ENCODE data around the gene CRTC3.
"Not testable (repeated sequence)": the region's sequence is repeated elsewhere in the genome, so short reads cannot be mapped to it uniquely, and the experiment has no call there.

The CRTC3 gene

DNA sequence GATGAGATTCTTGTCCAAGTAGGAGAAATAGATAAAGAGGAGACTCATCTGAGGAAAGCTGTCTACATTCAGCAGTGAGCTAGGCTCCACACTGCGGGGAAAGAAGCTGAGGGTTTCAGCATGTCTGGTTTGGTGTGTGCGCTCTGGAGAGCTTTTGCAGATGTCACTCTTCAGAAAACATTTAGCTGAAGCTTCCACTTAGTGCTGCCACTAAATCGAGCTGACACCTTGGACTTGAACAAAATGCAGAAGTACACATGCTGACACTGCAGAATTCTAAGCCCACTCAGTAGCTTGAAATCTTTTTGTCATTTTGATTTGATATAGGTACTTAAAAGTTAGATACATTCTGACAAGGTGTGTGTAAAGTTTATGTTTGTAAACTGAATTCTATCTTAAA lies 32.3 kb upstream of the CRTC3 start:
- peak; percentile 22 for DNase-seq (ENCODE audit: low read depth)
- no peak overlapping the region for H3K4me3 ChIP-seq (ENCODE audit: low read depth, low read length)
- TF ChIP-seq MYC (IDR thresholded peaks at IDR 0.05; ENCODE audit: low read depth, low read length) (no peak), POLR2A (IDR thresholded peaks at IDR 0.05; ENCODE audit: extremely low read depth, insufficient read length) (no peak)
- TF ChIP-seq, protein P1, sequence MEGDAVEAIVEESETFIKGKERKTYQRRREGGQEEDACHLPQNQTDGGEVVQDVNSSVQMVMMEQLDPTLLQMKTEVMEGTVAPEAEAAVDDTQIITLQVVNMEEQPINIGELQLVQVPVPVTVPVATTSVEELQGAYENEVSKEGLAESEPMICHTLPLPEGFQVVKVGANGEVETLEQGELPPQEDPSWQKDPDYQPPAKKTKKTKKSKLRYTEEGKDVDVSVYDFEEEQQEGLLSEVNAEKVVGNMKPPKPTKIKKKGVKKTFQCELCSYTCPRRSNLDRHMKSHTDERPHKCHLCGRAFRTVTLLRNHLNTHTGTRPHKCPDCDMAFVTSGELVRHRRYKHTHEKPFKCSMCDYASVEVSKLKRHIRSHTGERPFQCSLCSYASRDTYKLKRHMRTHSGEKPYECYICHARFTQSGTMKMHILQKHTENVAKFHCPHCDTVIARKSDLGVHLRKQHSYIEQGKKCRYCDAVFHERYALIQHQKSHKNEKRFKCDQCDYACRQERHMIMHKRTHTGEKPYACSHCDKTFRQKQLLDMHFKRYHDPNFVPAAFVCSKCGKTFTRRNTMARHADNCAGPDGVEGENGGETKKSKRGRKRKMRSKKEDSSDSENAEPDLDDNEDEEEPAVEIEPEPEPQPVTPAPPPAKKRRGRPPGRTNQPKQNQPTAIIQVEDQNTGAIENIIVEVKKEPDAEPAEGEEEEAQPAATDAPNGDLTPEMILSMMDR (IDR thresholded peaks at IDR 0.05; ENCODE audit: low read depth, low read length) = no peak
- TF ChIP-seq, protein P2, sequence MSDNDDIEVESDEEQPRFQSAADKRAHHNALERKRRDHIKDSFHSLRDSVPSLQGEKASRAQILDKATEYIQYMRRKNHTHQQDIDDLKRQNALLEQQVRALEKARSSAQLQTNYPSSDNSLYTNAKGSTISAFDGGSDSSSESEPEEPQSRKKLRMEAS (IDR thresholded peaks at IDR 0.05; ENCODE audit: low read depth, low read length) = no peak

DNA sequence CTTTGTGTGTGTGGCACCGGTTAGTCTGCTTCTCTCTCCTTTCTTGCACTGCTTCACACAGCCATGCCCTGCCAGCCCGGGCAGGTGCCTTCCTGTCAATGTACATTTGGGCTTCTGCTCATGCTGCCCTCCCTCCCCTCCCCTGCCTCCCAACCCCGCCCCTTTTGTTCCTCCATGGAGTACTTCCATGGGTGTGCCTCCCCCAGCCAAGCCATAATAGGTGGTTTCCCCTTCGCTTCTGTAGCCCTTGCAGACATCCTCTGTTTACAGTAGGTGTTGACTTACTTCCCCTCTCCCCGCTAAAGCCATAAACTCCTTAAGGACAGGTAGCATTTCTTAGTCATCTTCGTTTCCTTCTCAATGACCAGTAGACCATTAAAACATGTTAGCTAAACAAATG lies 31.8 kb upstream of the CRTC3 start:
- no peak for DNase-seq (ENCODE audit: low read depth)
- TF ChIP-seq, protein P1 (IDR thresholded peaks at IDR 0.05; ENCODE audit: low read depth, low read length) = no peak
- TF ChIP-seq POLR2A (IDR thresholded peaks at IDR 0.05; ENCODE audit: extremely low read depth, insufficient read length) (no peak), MYC (IDR thresholded peaks at IDR 0.05; ENCODE audit: low read depth, low read length) (no peak)
- TF ChIP-seq, protein P2 (IDR thresholded peaks at IDR 0.05; ENCODE audit: low read depth, low read length) = no peak

DNA sequence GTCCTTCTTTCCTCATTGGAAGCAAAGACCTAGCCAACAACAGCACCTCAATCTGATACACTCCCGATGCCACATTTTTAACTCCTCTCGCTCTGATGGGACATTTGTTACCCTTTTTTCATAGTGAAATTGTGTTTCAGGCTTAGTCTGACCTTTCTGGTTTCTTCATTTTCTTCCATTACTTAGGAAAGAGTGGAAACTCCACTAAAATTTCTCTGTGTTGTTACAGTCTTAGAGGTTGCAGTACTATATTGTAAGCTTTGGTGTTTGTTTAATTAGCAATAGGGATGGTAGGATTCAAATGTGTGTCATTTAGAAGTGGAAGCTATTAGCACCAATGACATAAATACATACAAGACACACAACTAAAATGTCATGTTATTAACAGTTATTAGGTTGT lies 29.6 kb upstream of the CRTC3 start:
- TF ChIP-seq, protein P1 (IDR thresholded peaks at IDR 0.05; ENCODE audit: low read depth, low read length) = no peak
- no peak for TF ChIP-seq MYC (IDR thresholded peaks at IDR 0.05; ENCODE audit: low read depth, low read length)
- TF ChIP-seq POLR2A (IDR thresholded peaks at IDR 0.05; ENCODE audit: extremely low read depth, insufficient read length) = no peak
- TF ChIP-seq, protein P2 (IDR thresholded peaks at IDR 0.05; ENCODE audit: low read depth, low read length) = no peak
- no peak for DNase-seq (ENCODE audit: low read depth)

More for the DNA sequence above, 31.8 kb upstream of the CRTC3 start:
- H3K4me3 ChIP-seq (ENCODE audit: low read depth, low read length) = no peak overlapping the region

DNA sequence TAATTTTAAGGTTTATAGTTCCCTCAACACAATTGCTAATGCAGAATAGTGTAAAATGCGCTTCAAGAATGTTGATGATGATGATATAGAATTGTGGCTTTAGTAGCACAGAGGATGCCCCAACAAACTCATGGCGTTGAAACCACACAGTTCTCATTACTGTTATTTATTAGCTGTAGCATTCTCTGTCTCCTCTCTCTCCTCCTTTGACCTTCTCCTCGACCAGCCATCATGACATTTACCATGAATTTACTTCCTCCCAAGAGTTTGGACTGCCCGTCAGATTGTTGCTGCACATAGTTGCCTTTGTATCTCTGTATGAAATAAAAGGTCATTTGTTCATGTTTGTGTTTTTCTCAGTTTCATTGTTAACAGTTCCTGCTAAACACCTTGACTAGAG lies 27.8 kb upstream of the CRTC3 start:
- no peak for DNase-seq (ENCODE audit: low read depth)
- H3K4me3 ChIP-seq (ENCODE audit: low read depth, low read length) = no peak overlapping the region
- TF ChIP-seq POLR2A (IDR thresholded peaks at IDR 0.05; ENCODE audit: extremely low read depth, insufficient read length) (no peak), MYC (IDR thresholded peaks at IDR 0.05; ENCODE audit: low read depth, low read length) (no peak)
- TF ChIP-seq, protein P1 (IDR thresholded peaks at IDR 0.05; ENCODE audit: low read depth, low read length) = no peak
- TF ChIP-seq, protein P2 (IDR thresholded peaks at IDR 0.05; ENCODE audit: low read depth, low read length) = no peak

More for the DNA sequence above, 29.6 kb upstream of the CRTC3 start:
- no peak overlapping the region for H3K4me3 ChIP-seq (ENCODE audit: low read depth, low read length)

DNA sequence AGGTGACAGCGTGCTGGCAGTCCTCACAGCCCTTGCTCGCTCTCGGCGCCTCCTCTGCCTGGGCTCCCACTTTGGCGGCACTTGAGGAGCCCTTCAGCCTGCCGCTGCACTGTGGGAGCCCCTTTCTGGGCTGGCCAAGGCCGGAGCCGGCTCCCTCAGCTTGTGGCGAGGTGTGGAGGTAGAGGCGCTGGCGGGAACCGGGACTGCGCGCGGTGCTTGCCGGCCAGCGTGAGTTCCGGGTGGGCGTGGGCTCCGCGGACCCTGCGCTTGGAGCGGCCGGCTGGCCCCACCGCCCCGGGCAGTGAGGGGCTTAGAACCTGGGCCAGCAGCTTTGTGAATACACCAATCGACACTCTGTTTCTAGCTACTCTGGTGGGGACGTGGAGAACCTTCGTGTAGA lies 18.9 kb upstream of the CRTC3 start:
- H3K4me3 ChIP-seq (ENCODE audit: low read depth, low read length); DNase-seq (ENCODE audit: low read depth): not testable (repeated sequence)

DNA sequence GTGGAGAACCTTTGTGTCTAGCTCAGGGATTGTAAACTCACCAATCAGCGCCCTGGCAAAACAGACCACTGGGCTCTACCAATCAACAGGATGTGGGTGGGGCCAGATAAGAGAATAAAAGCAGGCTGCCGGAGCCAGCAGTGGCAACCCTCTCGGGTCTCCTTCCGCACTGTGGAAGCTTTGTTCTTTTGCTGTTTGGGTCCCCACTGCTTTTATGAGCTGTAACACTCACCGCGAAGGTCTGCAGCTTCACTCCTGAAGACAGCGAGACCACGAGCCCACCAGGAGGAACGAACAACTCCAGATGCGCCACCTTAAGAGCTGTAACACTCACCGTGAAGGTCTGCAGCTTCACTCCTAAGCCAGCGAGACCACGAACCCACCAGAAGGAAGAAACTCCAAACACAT lies 18.5 kb upstream of the CRTC3 start:
- H3K4me3 ChIP-seq (ENCODE audit: low read depth, low read length) = not testable (repeated sequence)

DNA sequence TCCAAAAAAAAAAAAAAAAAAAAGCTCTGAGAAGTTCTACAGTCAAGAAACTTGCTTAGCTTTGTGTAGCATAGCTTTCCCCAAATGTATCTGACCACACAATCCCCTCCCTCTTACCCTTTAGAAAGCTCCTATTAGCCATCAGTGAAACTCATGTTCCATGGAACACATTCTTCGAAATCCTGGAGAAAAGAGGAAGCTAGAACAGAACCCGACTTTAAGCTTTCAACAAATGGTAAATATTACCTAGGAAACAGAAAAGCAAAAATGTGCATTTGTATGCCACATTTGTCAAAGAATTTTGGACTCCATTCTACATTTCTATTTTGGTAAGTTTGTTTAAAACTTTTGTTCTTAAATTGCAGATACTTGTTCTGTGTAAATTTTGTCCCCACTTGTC lies 17.4 kb upstream of the CRTC3 start:
- no peak overlapping the region for H3K4me3 ChIP-seq (ENCODE audit: low read depth, low read length)
- TF ChIP-seq MYC (IDR thresholded peaks at IDR 0.05; ENCODE audit: low read depth, low read length) = no peak
- TF ChIP-seq, protein P2 (IDR thresholded peaks at IDR 0.05; ENCODE audit: low read depth, low read length) = no peak
- TF ChIP-seq POLR2A (IDR thresholded peaks at IDR 0.05; ENCODE audit: extremely low read depth, insufficient read length) = no peak
- TF ChIP-seq, protein P1 (IDR thresholded peaks at IDR 0.05; ENCODE audit: low read depth, low read length) = no peak
- no peak for DNase-seq (ENCODE audit: low read depth)

More for the DNA sequence above, 18.5 kb upstream of the CRTC3 start:
- not testable (repeated sequence) for DNase-seq (ENCODE audit: low read depth)

Measured in NB4 (cell line).